ENCODE data around the gene BID.

- TF ChIP-seq, protein P1, sequence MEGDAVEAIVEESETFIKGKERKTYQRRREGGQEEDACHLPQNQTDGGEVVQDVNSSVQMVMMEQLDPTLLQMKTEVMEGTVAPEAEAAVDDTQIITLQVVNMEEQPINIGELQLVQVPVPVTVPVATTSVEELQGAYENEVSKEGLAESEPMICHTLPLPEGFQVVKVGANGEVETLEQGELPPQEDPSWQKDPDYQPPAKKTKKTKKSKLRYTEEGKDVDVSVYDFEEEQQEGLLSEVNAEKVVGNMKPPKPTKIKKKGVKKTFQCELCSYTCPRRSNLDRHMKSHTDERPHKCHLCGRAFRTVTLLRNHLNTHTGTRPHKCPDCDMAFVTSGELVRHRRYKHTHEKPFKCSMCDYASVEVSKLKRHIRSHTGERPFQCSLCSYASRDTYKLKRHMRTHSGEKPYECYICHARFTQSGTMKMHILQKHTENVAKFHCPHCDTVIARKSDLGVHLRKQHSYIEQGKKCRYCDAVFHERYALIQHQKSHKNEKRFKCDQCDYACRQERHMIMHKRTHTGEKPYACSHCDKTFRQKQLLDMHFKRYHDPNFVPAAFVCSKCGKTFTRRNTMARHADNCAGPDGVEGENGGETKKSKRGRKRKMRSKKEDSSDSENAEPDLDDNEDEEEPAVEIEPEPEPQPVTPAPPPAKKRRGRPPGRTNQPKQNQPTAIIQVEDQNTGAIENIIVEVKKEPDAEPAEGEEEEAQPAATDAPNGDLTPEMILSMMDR (IDR thresholded peaks at IDR 0.05; ENCODE audit: insufficient read depth, low read depth, low read length): no peak
- no peak for TF ChIP-seq EZH2 (IDR thresholded peaks at IDR 0.05; ENCODE audit: insufficient read depth, low read length)
Observed at GRCh38 chr22:17823226-17823625, 49.0 kb upstream of the BID start.
